GM18867 (cell line): ENCODE measurements around the gene ZBTB34.
"Not testable (repeated sequence)": the region's sequence is repeated elsewhere in the genome, so short reads cannot be mapped to it uniquely, and the experiment has no call there.

Experiments used
- ATAC-seq: cut with Tn5 transposase; IDR thresholded peaks from one replicate; pipeline ENCODE4 v1.9.1; 2021; ENCODE audit warnings: mild to moderate bottlenecking, moderate library complexity; ENCODE audit not compliant: unreplicated experiment

ZBTB34 gene

GRCh38 chr9:126860077-126860756 lies at the start of gene ZBTB34:
ZBTB34 (plus strand) TSS chr9:126860639; CDS start chr9:126879400, 18,761 bp downstream.
- ATAC-seq = peak; percentile 73

- no peak for ATAC-seq
These were observed 47.4 kb upstream of the ZBTB34 start for GRCh38 chr9:126813072-126813471.

GRCh38 chr9:126814091-126814490 lies 46.3 kb upstream of the ZBTB34 start:
- no peak for ATAC-seq

GRCh38 chr9:126817615-126818014 lies 42.8 kb upstream of the ZBTB34 start:
- ATAC-seq = not testable (repeated sequence)

- ATAC-seq = no peak
These were observed 42.0 kb upstream of the ZBTB34 start for GRCh38 chr9:126818482-126818881.

GRCh38 chr9:126819482-126819881 lies 41.0 kb upstream of the ZBTB34 start:
- ATAC-seq = no peak

GRCh38 chr9:126822278-126822677 lies 38.2 kb upstream of the ZBTB34 start:
- ATAC-seq = no peak

- no peak for ATAC-seq
These were observed 37.6 kb upstream of the ZBTB34 start for GRCh38 chr9:126822873-126823272.

GRCh38 chr9:126824052-126824451 lies 36.4 kb upstream of the ZBTB34 start:
- not testable (repeated sequence) for ATAC-seq

- ATAC-seq = no peak
These were observed 33.2 kb upstream of the ZBTB34 start for GRCh38 chr9:126827227-126827626.

GRCh38 chr9:126829035-126829434 lies 31.4 kb upstream of the ZBTB34 start:
- no peak for ATAC-seq

GRCh38 chr9:126830827-126831226 lies 29.6 kb upstream of the ZBTB34 start:
- no peak for ATAC-seq

- ATAC-seq = no peak
These were observed 28.0 kb upstream of the ZBTB34 start for GRCh38 chr9:126832440-126832839.

GRCh38 chr9:126833020-126833419 lies 27.4 kb upstream of the ZBTB34 start:
- no peak for ATAC-seq

- ATAC-seq = no peak
These were observed 26.6 kb upstream of the ZBTB34 start for GRCh38 chr9:126833710-126834345.

- no peak for ATAC-seq
These were observed 25.8 kb upstream of the ZBTB34 start for GRCh38 chr9:126834672-126835071.

GRCh38 chr9:126836216-126836615 lies 24.2 kb upstream of the ZBTB34 start:
- no peak for ATAC-seq

GRCh38 chr9:126838055-126838811 lies 22.2 kb upstream of the ZBTB34 start:
- peak; percentile 19 for ATAC-seq

- ATAC-seq = peak; percentile 42
These were observed 21.5 kb upstream of the ZBTB34 start for GRCh38 chr9:126838895-126839294.

- peak; percentile 13 for ATAC-seq
These were observed 21.1 kb upstream of the ZBTB34 start for GRCh38 chr9:126839301-126839700.

GRCh38 chr9:126842220-126842842 lies 18.1 kb upstream of the ZBTB34 start:
- no peak for ATAC-seq
